ENCODE results near the gene TNFRSF18.

DNA sequence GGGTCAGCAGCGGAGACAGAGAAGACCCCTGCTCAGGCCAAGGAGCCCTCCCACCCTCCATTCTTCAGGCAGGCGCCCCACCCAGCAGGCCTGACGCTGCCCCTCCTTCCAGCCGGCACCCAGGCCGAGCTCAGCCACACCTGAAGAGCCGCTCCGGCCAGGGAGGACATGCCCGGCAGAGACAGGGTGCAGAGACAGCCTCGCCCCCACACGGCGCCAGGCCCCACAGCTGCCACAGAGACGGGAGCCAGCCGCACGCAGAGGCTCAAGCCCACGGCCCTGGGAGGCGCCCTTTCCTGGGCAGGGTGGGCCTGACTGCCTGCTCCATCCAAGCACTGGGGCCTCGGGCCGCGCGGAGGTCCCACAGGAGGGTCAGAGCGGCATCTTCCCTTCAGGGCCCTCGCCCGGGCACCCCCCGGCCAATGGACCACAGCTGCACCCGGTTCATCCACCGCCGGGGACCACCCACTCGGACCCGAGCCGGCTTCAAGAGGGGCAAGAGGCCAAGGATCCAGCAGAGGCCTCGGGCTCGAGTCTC, 27.5 kb downstream of the TNFRSF18 start:
- no peak for TF ChIP-seq NANOG (IDR thresholded peaks at IDR 0.05; ENCODE audit: borderline replicate concordance)
- TF ChIP-seq, protein P1, sequence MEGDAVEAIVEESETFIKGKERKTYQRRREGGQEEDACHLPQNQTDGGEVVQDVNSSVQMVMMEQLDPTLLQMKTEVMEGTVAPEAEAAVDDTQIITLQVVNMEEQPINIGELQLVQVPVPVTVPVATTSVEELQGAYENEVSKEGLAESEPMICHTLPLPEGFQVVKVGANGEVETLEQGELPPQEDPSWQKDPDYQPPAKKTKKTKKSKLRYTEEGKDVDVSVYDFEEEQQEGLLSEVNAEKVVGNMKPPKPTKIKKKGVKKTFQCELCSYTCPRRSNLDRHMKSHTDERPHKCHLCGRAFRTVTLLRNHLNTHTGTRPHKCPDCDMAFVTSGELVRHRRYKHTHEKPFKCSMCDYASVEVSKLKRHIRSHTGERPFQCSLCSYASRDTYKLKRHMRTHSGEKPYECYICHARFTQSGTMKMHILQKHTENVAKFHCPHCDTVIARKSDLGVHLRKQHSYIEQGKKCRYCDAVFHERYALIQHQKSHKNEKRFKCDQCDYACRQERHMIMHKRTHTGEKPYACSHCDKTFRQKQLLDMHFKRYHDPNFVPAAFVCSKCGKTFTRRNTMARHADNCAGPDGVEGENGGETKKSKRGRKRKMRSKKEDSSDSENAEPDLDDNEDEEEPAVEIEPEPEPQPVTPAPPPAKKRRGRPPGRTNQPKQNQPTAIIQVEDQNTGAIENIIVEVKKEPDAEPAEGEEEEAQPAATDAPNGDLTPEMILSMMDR (conservative IDR thresholded peaks at IDR 0.05; ENCODE audit: low read depth in 2 of 2): no peak
- no peak for TF ChIP-seq POLR2AphosphoS5 (IDR thresholded peaks at IDR 0.05; ENCODE audit: low read depth)
- TF ChIP-seq EZH2 (IDR thresholded peaks at IDR 0.05; ENCODE audit: low read depth, unreplicated experiment): no peak
- no peak for TF ChIP-seq EZH2phosphoT487 (IDR thresholded peaks at IDR 0.05; ENCODE audit: unreplicated experiment)
- no peak for TF ChIP-seq JUNB (IDR thresholded peaks at IDR 0.05; ENCODE audit: unreplicated experiment)
- TF ChIP-seq REST (IDR thresholded peaks at IDR 0.05; ENCODE audit: unreplicated experiment): no peak
- no peak for TF ChIP-seq CREB1 (CRISPR knock-in tag; IDR thresholded peaks at IDR 0.05; ENCODE audit: low read depth)
- TF ChIP-seq ZNF331 (CRISPR knock-in tag; IDR thresholded peaks at IDR 0.05; ENCODE audit: low read depth): no peak
